IPS-18a (cell line): ENCODE results near the gene LRRC10B.
A peak's percentile ranks its signal among the peaks of the same experiment; 100 is the strongest.

Source experiments
- H3K27ac ChIP-seq: one replicate; pipeline ENCODE4 v1.5.1; 2013; ENCODE audit warnings: low read length
- H3K27me3 ChIP-seq: one replicate; pipeline ENCODE4 v1.6.1; 2013; ENCODE audit warnings: mild to moderate bottlenecking, low read length; ENCODE audit not compliant: control insufficient read depth, insufficient read depth
- H3K36me3 ChIP-seq: one replicate; pipeline ENCODE4 v1.6.1; 2013; ENCODE audit warnings: low read depth, low read length; ENCODE audit not compliant: control insufficient read depth
- H3K4me1 ChIP-seq: one replicate; pipeline ENCODE4 v1.6.1; 2013; ENCODE audit warnings: low read depth, low read length; ENCODE audit not compliant: control insufficient read depth
- H3K4me3 ChIP-seq: one replicate; pipeline ENCODE4 v1.5.1; 2013; ENCODE audit warnings: low read length
- H3K9ac ChIP-seq: one replicate; pipeline ENCODE4 v1.6.1; 2013; ENCODE audit warnings: mild to moderate bottlenecking, low read length, moderate library complexity
- H3K9me3 ChIP-seq: one replicate; pipeline ENCODE4 v1.6.1; 2013; ENCODE audit warnings: low read depth, low read length; ENCODE audit not compliant: control insufficient read depth

The LRRC10B gene

DNA sequence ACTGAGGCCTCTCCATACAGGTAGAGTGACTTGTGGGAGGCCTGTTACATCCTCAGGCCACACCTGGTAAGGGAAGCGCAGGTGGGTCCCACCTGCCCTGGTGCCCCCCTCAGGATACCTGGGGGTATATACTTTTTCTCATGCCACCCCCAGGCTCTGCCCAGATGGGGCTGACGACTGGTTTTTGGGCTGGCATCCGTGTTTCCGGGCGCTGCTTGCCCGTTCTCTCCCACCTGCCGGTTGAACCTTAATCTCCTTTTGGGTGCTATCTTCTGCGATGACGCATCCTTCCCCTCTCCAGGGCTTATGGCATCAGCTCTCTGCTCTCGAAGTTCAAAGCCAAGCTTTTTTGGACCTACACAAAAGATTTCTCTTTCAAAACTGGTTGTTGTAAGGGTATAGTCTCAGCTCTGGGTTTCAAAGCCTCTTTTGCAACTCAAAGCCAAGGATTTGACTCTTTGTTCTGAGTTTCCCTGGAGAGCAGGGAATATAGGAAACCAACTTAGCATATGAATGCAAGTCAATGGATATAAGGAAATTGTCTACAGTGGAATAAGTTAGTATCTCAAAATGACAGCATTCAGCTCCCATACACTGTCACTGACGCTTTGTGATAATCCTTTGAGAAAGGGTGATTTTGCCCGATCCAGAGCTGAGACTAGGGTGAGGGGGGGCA lies 8.6 kb upstream of the LRRC10B start:
- H3K9me3 ChIP-seq = no peaks in the 10 kb centered on the region
- H3K9ac ChIP-seq = no peak overlapping the region
- peaks cover 3% of the 10 kb centered on the region for H3K27me3 ChIP-seq
- H3K27ac ChIP-seq = peak overlapping the region; percentile 5
- H3K36me3 ChIP-seq = no peaks in the 10 kb centered on the region
- peak overlapping the region; percentile 39 for H3K4me3 ChIP-seq
- H3K4me1 ChIP-seq = peaks cover 15% of the 10 kb centered on the region

DNA sequence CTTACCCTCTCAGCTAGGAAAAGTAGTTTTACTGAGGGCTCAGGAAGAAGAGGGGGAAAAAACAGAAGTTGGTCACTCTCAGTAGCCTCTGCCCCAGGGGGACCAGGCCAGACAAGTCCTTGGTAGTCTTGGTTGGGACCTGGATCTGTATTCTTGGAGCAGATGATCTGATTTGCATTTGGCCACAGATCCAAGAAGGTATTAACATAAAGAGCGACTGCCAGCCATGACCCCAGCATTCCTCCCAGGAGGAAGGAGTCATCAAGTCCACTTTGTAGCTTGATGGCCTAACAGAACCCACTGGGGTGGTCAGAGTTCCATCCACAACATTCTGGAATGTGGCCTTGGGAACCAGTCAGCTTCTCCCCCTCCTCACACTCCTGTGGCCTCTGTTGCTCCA lies 6.0 kb upstream of the LRRC10B start:
- no peaks in the 10 kb centered on the region for H3K36me3 ChIP-seq
- H3K4me1 ChIP-seq = peaks cover 23% of the 10 kb centered on the region
- H3K27ac ChIP-seq = no peak overlapping the region
- no peak overlapping the region for H3K9ac ChIP-seq
- peaks cover 21% of the 10 kb centered on the region for H3K27me3 ChIP-seq
- H3K9me3 ChIP-seq = no peaks in the 10 kb centered on the region
- H3K4me3 ChIP-seq = no peak overlapping the region

DNA sequence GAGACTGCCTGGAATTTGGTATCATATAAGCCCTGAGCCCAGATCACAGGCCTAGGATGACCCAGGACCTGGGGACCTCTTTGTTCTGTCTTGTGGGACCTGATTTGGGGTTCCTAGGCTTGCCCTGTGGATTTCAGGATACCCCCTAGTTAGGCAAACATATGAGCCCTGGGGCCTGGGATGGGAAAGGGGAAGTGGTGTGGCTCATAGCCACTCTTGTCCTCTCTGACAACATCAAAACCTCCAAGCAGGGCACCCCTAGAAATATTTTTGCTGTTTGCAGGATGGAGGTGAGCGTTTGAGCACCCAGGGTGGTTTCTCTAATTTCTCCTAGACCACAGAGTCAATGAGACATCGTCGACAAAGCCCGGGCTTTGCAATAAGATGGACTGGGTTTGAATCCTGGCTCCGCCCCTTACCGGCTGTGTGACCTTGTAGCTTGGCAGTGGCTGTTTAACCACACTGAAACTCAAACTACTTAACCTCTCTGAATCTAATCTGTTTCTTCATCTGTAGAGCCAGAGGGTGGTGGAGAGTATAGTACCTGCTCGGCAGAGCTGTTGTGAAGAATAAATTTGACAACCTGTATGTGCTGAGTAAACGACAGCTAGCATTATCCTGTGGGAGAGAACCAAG lies 5.3 kb upstream of the LRRC10B start:
- Histone ChIP-seq H3K4me3 (no peak overlapping the region), H3K36me3 (no peaks in the 10 kb centered on the region), H3K27ac (no peak overlapping the region), H3K9me3 (no peaks in the 10 kb centered on the region), H3K4me1 (peaks cover 28% of the 10 kb centered on the region), H3K27me3 (peaks cover 25% of the 10 kb centered on the region), H3K9ac (no peak overlapping the region)

DNA sequence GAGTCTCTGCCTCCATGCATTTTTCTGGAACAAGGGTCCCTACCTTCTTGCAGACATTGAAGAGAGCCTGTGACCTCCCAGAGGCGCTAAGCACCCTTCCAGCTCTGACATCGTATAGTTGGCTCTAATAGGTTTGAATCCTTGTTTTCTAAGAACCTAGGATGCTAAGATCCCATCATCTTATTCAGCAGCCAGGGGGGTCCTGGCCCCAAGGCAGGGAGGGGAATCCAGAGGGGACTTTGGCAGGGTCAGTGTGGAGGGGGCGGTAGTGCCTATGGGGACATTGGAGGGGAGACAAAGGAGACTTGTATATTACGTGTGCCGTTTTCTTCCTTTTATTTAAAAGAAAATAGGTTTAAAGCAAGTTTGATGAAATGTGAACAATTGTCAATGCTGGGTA lies 3.4 kb upstream of the LRRC10B start:
- peaks cover 17% of the 10 kb centered on the region for H3K4me1 ChIP-seq
- no peak overlapping the region for H3K9ac ChIP-seq
- H3K36me3 ChIP-seq = no peaks in the 10 kb centered on the region
- H3K27ac ChIP-seq = no peak overlapping the region
- H3K9me3 ChIP-seq = no peaks in the 10 kb centered on the region
- H3K27me3 ChIP-seq = peaks cover 33% of the 10 kb centered on the region
- H3K4me3 ChIP-seq = no peak overlapping the region

DNA sequence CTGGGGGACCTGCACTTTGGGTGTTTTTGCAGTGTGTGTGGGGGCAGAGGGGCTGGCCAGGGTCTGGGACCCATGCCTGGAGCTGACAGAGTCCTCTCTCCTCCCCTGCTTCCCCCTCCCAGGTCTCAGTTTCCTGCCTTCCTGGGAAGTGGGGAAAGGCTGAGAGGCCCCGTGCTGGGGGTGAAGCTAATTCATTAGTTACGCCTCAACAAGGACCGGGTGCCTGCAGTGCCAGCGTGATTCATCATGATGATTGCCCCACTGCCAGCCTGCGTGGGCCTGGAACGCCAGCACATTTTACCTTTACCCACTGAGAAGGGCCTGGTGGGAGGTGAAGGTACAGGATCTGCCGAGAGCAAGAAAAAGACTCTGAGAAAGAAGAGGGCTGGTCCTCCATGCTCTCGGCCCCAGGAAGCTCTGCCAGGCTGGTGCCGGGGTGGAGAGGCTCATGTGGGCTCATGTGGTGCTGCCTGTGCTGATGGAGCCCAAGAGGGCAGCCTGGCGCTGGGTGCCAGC lies 2.9 kb upstream of the LRRC10B start:
- Histone ChIP-seq H3K4me1 (peaks cover 13% of the 10 kb centered on the region), H3K27ac (no peak overlapping the region)

DNA sequence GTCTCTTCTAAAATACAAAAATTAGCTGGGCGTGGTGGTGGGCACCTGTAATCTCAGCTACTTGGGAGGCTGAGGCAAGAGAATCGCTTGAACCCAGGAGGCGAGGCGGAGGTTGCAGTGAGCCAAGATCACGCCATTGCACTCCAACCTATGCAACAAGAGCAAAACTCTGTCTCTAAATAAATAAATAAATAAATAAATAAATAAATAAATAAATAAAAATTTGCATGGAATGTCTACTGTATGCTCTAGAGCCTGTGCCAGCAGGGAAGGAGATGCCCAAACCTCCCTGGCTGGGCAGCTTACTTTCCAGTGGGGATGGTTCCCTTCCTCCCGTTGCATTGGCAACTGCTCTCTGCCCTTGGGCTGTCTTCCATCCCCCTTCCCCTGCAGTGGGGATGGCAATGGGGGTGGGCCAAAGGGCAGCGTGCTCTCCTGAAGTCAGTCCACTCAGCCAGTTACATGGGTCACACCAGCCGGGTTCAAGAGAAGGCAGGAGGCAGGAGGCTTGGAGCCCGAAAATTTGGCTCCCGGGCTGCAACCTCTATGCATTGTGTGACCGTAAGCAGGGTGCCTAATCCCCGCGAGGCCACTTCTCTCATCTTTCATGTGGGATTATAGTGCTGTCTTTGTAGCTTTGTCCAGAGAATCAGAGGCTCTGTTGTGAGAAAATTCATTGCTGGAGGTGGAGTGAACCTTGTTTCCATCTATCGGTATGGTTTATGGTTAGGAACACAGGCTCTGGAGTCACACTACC lies 1.4 kb upstream of the LRRC10B start:
- Histone ChIP-seq H3K9me3 (no peaks in the 10 kb centered on the region), H3K27me3 (peaks cover 48% of the 10 kb centered on the region), H3K27ac (no peak overlapping the region), H3K9ac (no peak overlapping the region), H3K4me1 (peaks cover 13% of the 10 kb centered on the region), H3K36me3 (no peaks in the 10 kb centered on the region), H3K4me3 (no peak overlapping the region)

More for the DNA sequence above, 2.9 kb upstream of the LRRC10B start:
- H3K36me3 ChIP-seq = no peaks in the 10 kb centered on the region
- H3K9ac ChIP-seq = no peak overlapping the region
- H3K27me3 ChIP-seq = peaks cover 39% of the 10 kb centered on the region
- no peaks in the 10 kb centered on the region for H3K9me3 ChIP-seq
- no peak overlapping the region for H3K4me3 ChIP-seq

DNA sequence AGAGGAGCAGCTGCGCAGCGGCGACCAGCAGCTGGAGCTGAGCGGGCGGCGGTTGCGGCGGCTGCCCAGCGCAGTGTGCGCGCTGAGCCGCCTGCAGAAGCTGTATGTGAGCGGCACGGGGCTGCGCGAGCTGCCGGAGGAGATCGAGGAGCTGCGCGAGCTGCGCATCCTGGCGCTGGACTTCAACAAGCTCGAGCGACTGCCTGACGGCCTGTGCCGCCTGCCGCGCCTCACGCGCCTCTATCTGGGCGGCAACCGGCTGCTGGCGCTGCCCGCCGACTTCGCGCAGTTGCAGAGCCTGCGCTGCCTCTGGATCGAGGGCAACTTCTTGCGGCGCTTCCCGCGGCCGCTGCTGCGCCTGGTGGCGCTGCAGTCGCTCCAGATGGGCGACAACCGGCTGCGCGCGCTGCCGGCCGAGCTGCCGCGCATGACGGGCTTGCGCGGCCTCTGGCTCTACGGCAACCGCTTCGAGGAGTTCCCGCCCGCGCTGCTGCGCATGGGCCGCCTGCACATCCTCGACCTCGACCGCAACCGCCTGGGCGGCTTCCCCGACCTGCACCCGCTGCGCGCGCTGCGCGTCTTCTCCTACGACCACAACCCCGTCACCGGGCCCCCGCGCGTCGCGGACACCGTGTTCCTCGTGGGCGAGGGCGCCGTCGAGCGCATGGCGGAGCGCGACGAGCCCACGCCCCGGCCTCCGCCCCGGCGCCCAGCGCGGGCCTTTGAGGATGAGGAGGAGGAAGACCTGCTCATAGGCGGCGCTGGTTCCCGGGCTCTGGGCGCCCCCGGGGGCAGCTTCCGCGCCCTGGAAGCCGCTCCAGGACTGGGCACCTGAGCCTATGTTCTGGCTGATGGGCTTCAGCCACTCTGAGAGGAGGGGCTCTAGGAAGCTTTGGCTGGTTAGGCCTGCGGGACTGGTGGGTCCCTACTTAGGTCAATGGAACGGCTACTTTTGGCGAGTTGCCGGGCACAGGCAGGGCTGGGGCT lies 787 bp downstream of the LRRC10B start:
- Histone ChIP-seq H3K4me1 (peaks cover 33% of the 10 kb centered on the region), H3K27ac (no peak overlapping the region), H3K9ac (no peak overlapping the region), H3K27me3 (peaks cover 48% of the 10 kb centered on the region), H3K36me3 (no peaks in the 10 kb centered on the region), H3K4me3 (peak overlapping the region; percentile 41), H3K9me3 (no peaks in the 10 kb centered on the region)

DNA sequence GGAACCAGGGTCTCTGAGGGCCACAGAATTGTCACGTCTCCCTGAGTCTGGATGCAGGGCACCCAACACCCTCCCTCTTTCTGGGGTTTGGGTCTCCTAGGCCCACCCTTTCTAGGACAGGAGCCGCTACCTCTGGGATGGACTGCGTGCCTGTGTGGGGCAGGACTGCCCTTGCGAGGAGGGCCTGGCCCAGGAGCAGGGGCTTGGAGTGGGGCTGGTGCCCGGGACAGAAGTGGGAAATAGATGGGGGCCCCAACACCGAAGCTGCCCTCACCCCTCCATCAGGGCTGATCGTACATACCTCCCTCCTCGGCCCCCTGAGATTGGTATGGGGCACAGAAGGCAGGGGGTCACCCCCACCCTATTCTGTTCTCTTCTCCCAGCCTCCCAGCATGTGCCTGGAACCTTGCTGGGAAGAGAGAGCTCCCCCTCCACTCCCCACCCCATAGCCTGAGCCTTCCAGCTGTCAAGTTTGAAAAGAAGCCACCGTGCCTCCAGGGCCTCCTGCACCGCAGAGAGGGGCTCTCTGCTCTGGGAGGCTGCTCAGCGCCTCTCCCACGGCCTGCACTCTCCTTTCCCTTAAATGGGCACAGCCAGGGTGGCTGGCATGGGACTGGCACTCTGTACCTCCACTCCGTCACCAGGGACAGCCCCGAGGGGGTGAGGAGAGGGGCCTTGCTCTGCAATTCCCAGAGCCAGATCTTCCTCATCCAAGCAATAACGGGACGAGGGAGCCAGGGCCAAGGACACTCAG lies 1.8 kb downstream of the LRRC10B start:
- Histone ChIP-seq H3K4me1 (peaks cover 40% of the 10 kb centered on the region), H3K27ac (no peak overlapping the region), H3K9ac (no peak overlapping the region)

DNA sequence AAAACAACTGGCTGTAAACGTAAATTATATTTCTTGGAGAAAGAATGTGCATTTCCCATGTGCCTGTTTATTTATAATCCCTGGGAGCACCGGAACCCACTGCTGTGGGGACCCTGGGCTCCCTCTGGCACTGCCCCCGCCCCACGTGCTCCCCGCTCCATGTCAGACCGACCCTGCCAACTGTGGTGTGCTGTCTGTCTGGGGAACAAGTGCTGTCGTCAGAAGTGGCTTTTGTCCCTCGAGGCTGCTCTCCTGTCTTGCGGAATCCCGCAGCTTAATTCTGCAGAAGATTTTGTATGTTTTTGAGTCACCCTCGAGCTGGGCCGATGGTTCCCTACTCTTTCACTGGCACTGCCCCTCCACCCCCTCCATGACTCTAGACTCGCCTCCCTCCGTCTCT lies 2.4 kb downstream of the LRRC10B start:
- Histone ChIP-seq H3K4me3 (no peak overlapping the region), H3K9me3 (no peaks in the 10 kb centered on the region), H3K36me3 (no peaks in the 10 kb centered on the region), H3K9ac (no peak overlapping the region), H3K27ac (no peak overlapping the region), H3K27me3 (peaks cover 45% of the 10 kb centered on the region), H3K4me1 (peaks cover 38% of the 10 kb centered on the region)

More for the DNA sequence above, 1.8 kb downstream of the LRRC10B start:
- Histone ChIP-seq H3K9me3 (no peaks in the 10 kb centered on the region), H3K36me3 (no peaks in the 10 kb centered on the region), H3K4me3 (no peak overlapping the region), H3K27me3 (peaks cover 48% of the 10 kb centered on the region)

DNA sequence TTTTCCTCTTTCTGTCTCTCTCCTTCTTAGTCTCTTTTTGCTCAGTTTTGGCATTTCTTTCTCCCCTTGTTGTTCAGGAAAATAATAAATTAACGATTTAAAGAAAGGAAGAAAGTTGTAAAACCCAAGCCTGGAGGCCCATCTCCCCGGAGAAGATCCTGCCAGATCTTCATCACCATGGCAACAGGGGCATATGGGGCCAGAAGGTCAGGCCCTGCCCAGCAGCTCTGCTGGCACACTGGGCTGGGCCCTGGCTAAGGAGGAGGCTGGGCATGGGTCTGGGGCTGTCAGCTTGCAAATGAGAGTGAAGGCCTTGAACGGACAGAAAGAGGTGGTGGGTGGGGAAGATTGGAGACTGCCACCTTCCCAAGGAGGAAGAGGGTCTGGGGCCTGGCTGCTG lies 2.8 kb downstream of the LRRC10B start:
- Histone ChIP-seq H3K9ac (no peak overlapping the region), H3K27me3 (peaks cover 41% of the 10 kb centered on the region), H3K36me3 (no peaks in the 10 kb centered on the region), H3K9me3 (no peaks in the 10 kb centered on the region), H3K4me1 (peaks cover 35% of the 10 kb centered on the region), H3K4me3 (no peak overlapping the region), H3K27ac (no peak overlapping the region)
